Mucosa of descending colon (tissue), 3 donors: ENCODE results near the gene EHMT1. TPM values are rescaled to one million over a fixed set of nuclear protein-coding genes. Genes with fewer than 3 reads are reported as not detected.

Experiments
- ATAC-seq: fragments of 200-7000 bp; cut with Tn5 transposase; one replicate; pipeline ENCODE4 v1.9.1; 2020; ENCODE audit warnings: mild to moderate bottlenecking, moderate library complexity
- DNase-seq, 3 donors: peaks; one replicate each; pipeline ENCODE4 v3.0.0-alpha.2; 2020
- H3K36me3 ChIP-seq: fragments of 200-600 bp; one replicate; pipeline ENCODE4 v1.8.0; 2021; ENCODE audit warnings: low read depth, mild to moderate bottlenecking
- H3K4me1 ChIP-seq: fragments of 200-600 bp; one replicate; pipeline ENCODE4 v1.8.0; 2021; ENCODE audit warnings: low read depth, mild to moderate bottlenecking
- H3K4me3 ChIP-seq: fragments of 200-600 bp; one replicate; pipeline ENCODE4 v1.8.0; 2021; ENCODE audit warnings: mild to moderate bottlenecking
- H3K9me3 ChIP-seq: fragments of 200-600 bp; one replicate; pipeline ENCODE4 v1.8.0; 2021; ENCODE audit warnings: mild to moderate bottlenecking
- CTCF ChIP-seq: fragments of 200-600 bp; IDR thresholded peaks from one replicate; pipeline ENCODE4 v1.8.0; 2022; ENCODE audit warnings: antibody characterized with exemption, mild to moderate bottlenecking
- intact Hi-C, 2 donors: fragments of 100-400 bp; cut with DNase I in 1 of 2; cut with micrococcal nuclease in 1 of 2; formaldehyde crosslinking; loops; one replicate each; pipeline versions ENCODE4 v1.11.0 to v1.11.1; 2022; cut with DNase I, micrococcal nuclease
- total RNA-seq, 3 donors: library from RNA; stranded (reverse); fragmentation: NEBNext Ultra II Directional in 2 of 3; extraction: Animal tissue kit (Norgen Biotek cat#: 25700) in 2 of 3; gene quantifications; one replicate each; pipeline versions ENCODE4 v1.2.1 to v1.2.4, GENCODE V29; 2021 to 2023
- donor health status: DM: no; HTN: no; CAD: no; lungs with moderate emphysema.
- donor health status: DM: no; HTN: no; CAD: no.
- donor health status: DM: no; HTN: yes; CAD: no.

Gene EHMT1
- total RNA-seq, 3 donors from 2014 or later = 78.4 to 90.8 (median 83.3) TPM

GRCh38 chr9:137639303-137640051 lies 20.7 kb downstream of the EHMT1 start:
- Histone ChIP-seq H3K36me3 (no peaks in the 10 kb centered on the region), H3K4me3 (no peak overlapping the region)
- no peak for TF ChIP-seq CTCF

GRCh38 chr9:137640862-137641261 lies 22.1 kb downstream of the EHMT1 start:
- H3K9me3 ChIP-seq = no peaks in the 10 kb centered on the region
- H3K36me3 ChIP-seq = no peaks in the 10 kb centered on the region
- no peak for TF ChIP-seq CTCF
- DNase-seq (no peak), ATAC-seq (no peak)
- intact Hi-C loops = no loop called here
- H3K4me1 ChIP-seq = no peaks in the 10 kb centered on the region
- no peak overlapping the region for H3K4me3 ChIP-seq

More at GRCh38 chr9:137639303-137640051, 20.7 kb downstream of the EHMT1 start:
- Histone ChIP-seq H3K9me3 (no peaks in the 10 kb centered on the region), H3K4me1 (no peaks in the 10 kb centered on the region)
- ATAC-seq = peak; percentile 58
- intact Hi-C loops = no loop called here
- DNase-seq = no peak

- Histone ChIP-seq H3K4me1 (no peaks in the 10 kb centered on the region), H3K9me3 (no peaks in the 10 kb centered on the region), H3K36me3 (no peaks in the 10 kb centered on the region), H3K4me3 (no peak overlapping the region)
- TF ChIP-seq CTCF = no peak
- DNase-seq = peak in 1 of 3 donors; percentile 5
- no peak for ATAC-seq
- intact Hi-C loops = no loop called here
Observed at GRCh38 chr9:137642118-137642601, 23.4 kb downstream of the EHMT1 start.

- Histone ChIP-seq H3K4me3 (no peak overlapping the region), H3K9me3 (no peaks in the 10 kb centered on the region), H3K4me1 (no peaks in the 10 kb centered on the region), H3K36me3 (no peaks in the 10 kb centered on the region)
- intact Hi-C loops = no loop called here
- DNase-seq (peak in 1 of 3 donors; percentile 12), ATAC-seq (no peak)
- TF ChIP-seq CTCF = no peak
Observed at GRCh38 chr9:137642892-137643291, 24.1 kb downstream of the EHMT1 start.

GRCh38 chr9:137643921-137644320 lies 25.1 kb downstream of the EHMT1 start:
- Histone ChIP-seq H3K4me3 (no peak overlapping the region), H3K9me3 (no peaks in the 10 kb centered on the region), H3K36me3 (no peaks in the 10 kb centered on the region), H3K4me1 (no peaks in the 10 kb centered on the region)
- TF ChIP-seq CTCF = no peak
- ATAC-seq = no peak
- DNase-seq = no peak
- intact Hi-C loops = no loop called here
